ENCODE measurements around the gene PSMD3. TPM values are rescaled to one million over a fixed set of nuclear protein-coding genes. Genes with fewer than 3 reads are reported as not detected.
"Not testable (repeated sequence)": the region's sequence is repeated elsewhere in the genome, so short reads cannot be mapped to it uniquely, and the experiment has no call there.

The PSMD3 gene
- total RNA-seq, 2 donors from 2014 or later = 148 to 163 TPM

DNA sequence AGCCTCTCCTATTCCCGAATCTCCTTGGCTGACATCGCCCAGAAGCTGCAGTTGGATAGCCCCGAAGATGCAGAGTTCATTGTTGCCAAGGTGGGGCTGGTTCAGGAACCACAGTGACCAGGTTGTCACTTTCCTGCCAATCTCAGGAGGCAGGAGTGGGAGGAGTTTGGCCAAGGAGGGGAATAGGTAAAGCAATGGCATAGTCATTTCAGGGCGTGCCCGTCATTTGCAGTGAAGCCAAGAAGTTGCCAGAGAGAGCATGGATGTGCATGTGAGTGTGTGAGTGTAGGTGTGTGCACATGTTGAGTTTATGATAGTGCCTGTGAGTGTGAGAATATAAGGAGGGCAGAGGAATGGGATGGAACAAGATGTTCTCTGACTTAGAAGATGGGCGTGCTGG is 14.8 kb downstream of the PSMD3 start:
- Mint-ChIP-seq H3K27ac (no peak overlapping the region), H3K27me3 (no peaks in the 10 kb centered on the region), H3K9me3 (no peaks in the 10 kb centered on the region), H3K36me3 (peaks cover 32% of the 10 kb centered on the region), H3K4me3 (no peak overlapping the region), H3K4me1 (ENCODE audit: low read depth in 2 of 2) (peaks cover 6 to 11% of the 10 kb centered on the region in 2 donors)
- DNase-seq (ENCODE audit: low spot score) = no peak
- ATAC-seq = no peak

DNA sequence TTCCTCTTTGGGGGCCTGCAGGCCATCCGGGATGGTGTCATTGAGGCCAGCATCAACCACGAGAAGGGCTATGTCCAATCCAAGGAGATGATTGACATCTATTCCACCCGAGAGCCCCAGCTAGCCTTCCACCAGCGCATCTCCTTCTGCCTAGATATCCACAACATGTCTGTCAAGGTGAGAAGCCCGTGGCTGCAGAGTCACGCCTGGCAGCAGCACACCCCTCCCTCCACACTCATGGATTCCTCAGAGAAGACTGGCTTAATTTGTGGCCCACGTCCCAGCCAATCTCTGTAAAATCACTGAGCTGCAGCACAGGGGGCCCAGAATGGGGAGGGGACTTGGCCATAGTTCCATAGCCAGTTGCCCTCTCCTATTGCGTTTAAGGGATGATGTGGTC is 15.6 kb downstream of the PSMD3 start:
- Mint-ChIP-seq H3K4me3 (no peak overlapping the region), H3K9me3 (no peaks in the 10 kb centered on the region), H3K27me3 (no peaks in the 10 kb centered on the region), H3K27ac (no peak overlapping the region), H3K36me3 (peaks cover 32% of the 10 kb centered on the region), H3K4me1 (ENCODE audit: low read depth in 2 of 2) (peaks cover 6 to 11% of the 10 kb centered on the region in 2 donors)
- no peak for ATAC-seq
- DNase-seq (ENCODE audit: low spot score) = no peak

DNA sequence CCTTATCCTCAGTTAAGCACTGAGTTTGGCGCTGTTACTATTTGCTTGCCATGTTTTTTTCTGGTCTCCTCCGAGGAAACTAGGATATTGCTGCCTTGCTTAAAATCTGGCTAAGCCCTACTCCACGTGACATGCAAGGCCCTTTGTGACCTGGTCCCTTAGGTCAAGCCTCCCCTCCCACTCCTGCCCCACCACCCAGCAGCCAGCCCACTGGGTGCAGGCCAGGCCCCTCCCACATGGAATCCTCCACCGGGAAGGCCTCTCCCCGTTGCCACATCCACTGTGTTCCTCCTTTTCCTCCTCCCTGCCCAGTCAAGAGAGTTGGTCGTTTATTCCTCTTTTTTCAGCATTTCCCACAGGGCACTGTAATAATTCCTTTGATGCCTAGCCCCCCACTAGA is 16.2 kb downstream of the PSMD3 start:
- Mint-ChIP-seq H3K27ac (no peak overlapping the region), H3K4me1 (ENCODE audit: low read depth in 2 of 2) (peaks cover 6 to 11% of the 10 kb centered on the region in 2 donors), H3K36me3 (peaks cover 32% of the 10 kb centered on the region), H3K27me3 (no peaks in the 10 kb centered on the region), H3K9me3 (no peaks in the 10 kb centered on the region), H3K4me3 (no peak overlapping the region)
- DNase-seq (ENCODE audit: low spot score) (no peak), ATAC-seq (no peak)

DNA sequence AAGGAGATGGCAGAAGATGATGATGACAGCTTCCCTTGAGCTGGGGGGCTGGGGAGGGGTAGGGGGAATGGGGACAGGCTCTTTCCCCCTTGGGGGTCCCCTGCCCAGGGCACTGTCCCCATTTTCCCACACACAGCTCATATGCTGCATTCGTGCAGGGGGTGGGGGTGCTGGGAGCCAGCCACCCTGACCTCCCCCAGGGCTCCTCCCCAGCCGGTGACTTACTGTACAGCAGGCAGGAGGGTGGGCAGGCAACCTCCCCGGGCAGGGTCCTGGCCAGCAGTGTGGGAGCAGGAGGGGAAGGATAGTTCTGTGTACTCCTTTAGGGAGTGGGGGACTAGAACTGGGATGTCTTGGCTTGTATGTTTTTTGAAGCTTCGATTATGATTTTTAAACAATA is 16.9 kb downstream of the PSMD3 start:
- no peak overlapping the region for H3K4me3 Mint-ChIP-seq
- no peaks in the 10 kb centered on the region for H3K9me3 Mint-ChIP-seq
- peaks cover 6 to 11% of the 10 kb centered on the region in 2 donors for H3K4me1 Mint-ChIP-seq (ENCODE audit: low read depth in 2 of 2)
- no peak for DNase-seq (ENCODE audit: low spot score)
- no peak overlapping the region for H3K27ac Mint-ChIP-seq
- ATAC-seq = no peak
- H3K27me3 Mint-ChIP-seq = no peaks in the 10 kb centered on the region
- H3K36me3 Mint-ChIP-seq = peaks cover 31% of the 10 kb centered on the region

DNA sequence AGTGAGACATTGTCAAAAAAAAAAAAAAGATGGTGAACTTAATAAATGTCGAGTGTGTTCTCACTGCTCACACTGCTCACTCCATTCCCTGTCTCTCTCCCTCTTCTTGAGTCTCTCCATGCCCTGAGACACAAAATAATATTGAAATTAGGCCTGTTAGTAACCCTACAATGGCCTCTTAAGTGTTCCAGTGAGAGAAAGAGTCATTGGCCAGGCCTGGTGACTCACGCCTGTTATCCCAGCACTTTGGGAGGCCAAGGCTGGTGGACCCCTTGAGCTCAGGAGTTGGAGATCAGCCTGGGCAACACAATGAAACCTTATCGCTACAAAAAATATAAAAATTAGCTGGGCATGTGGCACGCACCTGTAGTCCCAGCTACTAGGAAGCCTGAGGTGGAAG is 18.5 kb downstream of the PSMD3 start:
- Mint-ChIP-seq H3K4me1 (ENCODE audit: low read depth in 2 of 2) (no peaks in the 10 kb centered on the region), H3K4me3 (no peak overlapping the region), H3K27me3 (no peaks in the 10 kb centered on the region), H3K27ac (no peak overlapping the region), H3K36me3 (peaks cover 16% of the 10 kb centered on the region), H3K9me3 (no peaks in the 10 kb centered on the region)
- ATAC-seq = no peak
- DNase-seq (ENCODE audit: low spot score) = no peak

DNA sequence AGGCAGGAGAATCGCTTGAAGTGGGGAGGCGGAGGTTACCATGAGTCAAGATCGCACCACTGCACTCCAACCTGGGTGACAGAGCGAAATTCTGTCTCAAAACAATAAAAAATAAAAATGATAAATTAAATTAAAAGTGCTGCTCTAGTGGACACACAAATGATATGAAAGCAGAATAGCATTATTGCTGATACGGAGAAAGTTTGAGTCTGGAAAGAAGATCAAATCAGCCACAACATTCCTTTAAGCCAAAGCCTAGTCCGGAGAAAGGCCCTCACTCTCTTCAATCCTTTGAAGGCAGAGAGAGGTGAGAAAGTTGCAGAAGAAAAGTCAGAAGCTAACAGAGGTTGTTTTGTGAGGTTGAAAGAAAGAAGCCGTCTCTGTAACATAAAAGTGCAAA is 19.6 kb downstream of the PSMD3 start:
- H3K27me3 Mint-ChIP-seq = no peaks in the 10 kb centered on the region
- no peaks in the 10 kb centered on the region for H3K4me1 Mint-ChIP-seq (ENCODE audit: low read depth in 2 of 2)
- no peaks in the 10 kb centered on the region for H3K9me3 Mint-ChIP-seq
- ATAC-seq (no peak), DNase-seq (ENCODE audit: low spot score) (no peak)
- no peak overlapping the region for H3K27ac Mint-ChIP-seq
- H3K4me3 Mint-ChIP-seq = no peak overlapping the region
- peaks cover 6% of the 10 kb centered on the region for H3K36me3 Mint-ChIP-seq

DNA sequence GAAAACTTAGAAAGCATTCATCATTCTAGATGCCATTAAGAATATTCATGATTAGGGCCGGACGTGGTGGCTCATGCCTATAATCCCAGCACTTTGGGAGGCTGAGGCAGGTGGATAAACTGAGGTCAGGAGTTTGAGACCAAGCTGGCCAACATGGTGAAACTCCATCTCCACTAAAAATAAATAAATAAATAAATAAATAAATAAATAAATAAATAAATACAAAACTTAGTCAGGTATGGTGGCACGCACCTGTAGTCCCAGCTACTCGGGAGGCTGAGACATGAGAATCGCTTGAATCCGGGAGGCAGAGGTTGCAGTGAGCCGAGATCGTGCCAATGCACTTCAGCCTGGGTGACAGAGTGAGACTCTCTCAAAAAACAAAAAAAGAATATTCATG is 20.7 kb downstream of the PSMD3 start:
- H3K4me1 Mint-ChIP-seq (ENCODE audit: low read depth in 2 of 2); H3K27ac Mint-ChIP-seq; H3K36me3 Mint-ChIP-seq; H3K27me3 Mint-ChIP-seq; H3K4me3 Mint-ChIP-seq; DNase-seq (ENCODE audit: low spot score); ATAC-seq; H3K9me3 Mint-ChIP-seq: not testable (repeated sequence)

DNA sequence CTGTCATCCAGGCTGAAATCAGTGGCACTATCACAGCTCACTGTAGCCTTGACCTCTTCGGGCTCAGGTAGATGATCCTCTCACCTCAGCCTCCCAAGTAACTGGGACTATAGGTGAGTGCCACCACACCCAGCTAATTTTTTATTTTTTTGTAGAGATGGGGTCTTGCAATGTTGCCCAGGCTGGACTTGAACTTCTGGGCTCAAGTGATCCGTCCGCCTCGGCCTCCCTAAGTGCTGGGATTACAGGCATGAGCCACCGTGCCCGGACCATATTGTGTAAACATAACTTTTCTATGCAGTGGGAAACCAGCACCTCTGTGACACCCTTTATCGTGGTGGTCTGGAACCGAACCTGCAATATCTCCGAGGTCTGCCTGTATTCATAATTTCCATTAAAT is 23.5 kb downstream of the PSMD3 start:
- no peak overlapping the region for H3K4me3 Mint-ChIP-seq
- no peaks in the 10 kb centered on the region for H3K27me3 Mint-ChIP-seq
- H3K9me3 Mint-ChIP-seq = no peaks in the 10 kb centered on the region
- no peaks in the 10 kb centered on the region for H3K36me3 Mint-ChIP-seq
- no peaks in the 10 kb centered on the region for H3K4me1 Mint-ChIP-seq (ENCODE audit: low read depth in 2 of 2)
- ATAC-seq (no peak), DNase-seq (ENCODE audit: low spot score) (no peak)
- no peak overlapping the region for H3K27ac Mint-ChIP-seq

DNA sequence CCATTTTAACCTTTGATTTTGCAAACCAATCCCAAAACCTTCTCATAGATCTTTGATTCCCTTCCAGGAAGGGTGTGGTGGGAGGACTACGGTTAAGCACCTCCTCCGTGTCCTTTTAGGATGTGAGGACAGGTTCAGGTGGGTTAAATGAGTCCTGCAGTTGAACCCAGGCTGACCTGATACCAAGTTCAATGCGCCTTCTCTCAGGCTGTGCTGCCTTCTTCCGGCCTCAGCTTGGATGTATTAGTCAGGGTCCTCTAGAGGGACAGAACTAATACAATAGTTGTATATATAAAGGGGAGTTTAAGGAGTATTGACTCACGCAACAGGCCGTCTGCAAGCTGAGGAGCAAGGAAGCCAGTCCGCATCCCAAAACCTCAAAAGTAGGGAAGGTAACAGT is 24.1 kb downstream of the PSMD3 start:
- Mint-ChIP-seq H3K36me3 (no peaks in the 10 kb centered on the region), H3K4me3 (no peak overlapping the region), H3K9me3 (no peaks in the 10 kb centered on the region), H3K27me3 (no peaks in the 10 kb centered on the region), H3K27ac (no peak overlapping the region), H3K4me1 (ENCODE audit: low read depth in 2 of 2) (no peaks in the 10 kb centered on the region)
- DNase-seq (ENCODE audit: low spot score) (no peak), ATAC-seq (no peak)

DNA sequence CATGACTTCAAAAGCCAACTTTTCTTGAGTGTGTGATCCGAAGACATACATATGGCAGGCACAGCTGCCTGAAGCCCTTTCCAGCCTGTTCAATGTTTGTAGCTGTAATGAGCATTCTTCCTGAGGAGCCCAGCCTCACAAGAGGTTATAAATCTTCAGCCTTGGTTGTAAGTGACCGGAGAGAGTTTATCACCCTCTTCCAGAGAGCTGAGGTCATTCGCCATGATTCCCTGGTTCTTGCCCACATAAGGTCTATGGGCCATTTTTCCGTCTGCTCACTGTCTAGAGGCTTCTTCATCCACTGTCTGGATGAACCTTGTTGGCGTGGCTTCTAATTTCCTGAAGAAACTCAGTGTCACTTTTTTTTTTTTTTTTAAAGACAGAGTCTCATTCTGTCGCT is 24.9 kb downstream of the PSMD3 start:
- no peaks in the 10 kb centered on the region for H3K9me3 Mint-ChIP-seq
- no peaks in the 10 kb centered on the region for H3K27me3 Mint-ChIP-seq
- no peak overlapping the region for H3K27ac Mint-ChIP-seq
- no peak for DNase-seq (ENCODE audit: low spot score)
- H3K4me1 Mint-ChIP-seq (ENCODE audit: low read depth in 2 of 2) = no peaks in the 10 kb centered on the region
- no peak overlapping the region for H3K4me3 Mint-ChIP-seq
- ATAC-seq = no peak
- H3K36me3 Mint-ChIP-seq = no peaks in the 10 kb centered on the region

DNA sequence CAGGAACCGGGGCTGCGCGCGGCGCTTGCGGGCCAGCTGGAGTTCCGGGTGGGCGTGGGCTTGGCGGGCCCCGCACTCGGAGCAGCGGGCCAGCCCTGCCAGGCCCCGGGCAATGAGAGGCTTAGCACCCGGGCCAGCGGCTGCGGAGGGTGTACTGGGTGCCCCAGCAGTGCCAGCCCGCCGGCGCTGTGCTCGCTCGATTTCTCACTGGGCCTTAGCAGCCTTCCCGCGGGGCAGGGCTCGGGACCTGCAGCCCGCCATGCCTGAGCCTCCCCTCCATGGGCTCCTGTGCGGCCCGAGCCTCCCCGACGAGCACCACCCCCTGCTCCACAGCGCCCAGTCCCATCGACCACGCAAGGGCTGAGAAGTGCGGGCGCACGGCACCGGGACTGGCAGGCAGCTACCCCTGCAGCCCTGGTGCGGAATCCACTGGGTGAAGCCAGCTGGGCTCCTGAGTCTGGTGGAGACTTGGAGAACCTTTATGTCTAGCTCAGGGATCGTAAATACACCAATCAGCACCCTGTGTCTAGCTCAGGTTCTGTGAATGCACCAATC is 30.4 kb downstream of the PSMD3 start:
- H3K9me3 Mint-ChIP-seq; H3K27ac Mint-ChIP-seq; H3K27me3 Mint-ChIP-seq; H3K36me3 Mint-ChIP-seq; H3K4me3 Mint-ChIP-seq; ATAC-seq; DNase-seq (ENCODE audit: low spot score); H3K4me1 Mint-ChIP-seq (ENCODE audit: low read depth in 2 of 2): not testable (repeated sequence)

DNA sequence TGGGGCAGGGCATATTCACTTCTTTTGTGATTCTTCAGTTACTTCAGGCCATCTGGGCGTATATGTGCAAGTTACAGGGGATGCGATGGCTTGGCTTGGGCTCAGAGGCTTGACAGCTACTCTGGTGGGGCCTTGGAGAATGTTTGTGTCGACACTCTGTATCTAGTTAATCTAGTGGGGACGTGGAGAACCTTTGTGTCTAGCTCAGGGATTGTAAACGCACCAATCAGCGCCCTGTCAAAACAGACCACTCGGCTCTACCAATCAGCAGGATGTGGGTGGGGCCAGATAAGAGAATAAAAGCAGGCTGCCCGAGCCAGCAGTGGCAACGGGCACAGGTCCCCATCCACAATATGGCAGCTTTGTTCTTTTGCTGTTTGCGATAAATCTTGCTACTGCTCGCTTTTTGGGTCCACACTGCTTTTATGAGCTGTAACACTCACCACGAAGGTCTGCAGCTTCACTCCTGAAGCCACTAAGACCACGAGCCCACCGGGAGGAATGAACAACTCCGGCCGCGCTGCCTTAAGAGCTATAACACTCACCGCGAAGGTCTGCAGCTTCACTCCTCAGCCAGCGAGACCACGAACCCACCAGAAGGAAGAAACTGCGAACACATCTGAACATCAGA is 31.5 kb downstream of the PSMD3 start:
- DNase-seq (ENCODE audit: low spot score); H3K4me1 Mint-ChIP-seq (ENCODE audit: low read depth in 2 of 2); H3K36me3 Mint-ChIP-seq; H3K9me3 Mint-ChIP-seq; H3K27me3 Mint-ChIP-seq; H3K27ac Mint-ChIP-seq; ATAC-seq; H3K4me3 Mint-ChIP-seq: not testable (repeated sequence)

DNA sequence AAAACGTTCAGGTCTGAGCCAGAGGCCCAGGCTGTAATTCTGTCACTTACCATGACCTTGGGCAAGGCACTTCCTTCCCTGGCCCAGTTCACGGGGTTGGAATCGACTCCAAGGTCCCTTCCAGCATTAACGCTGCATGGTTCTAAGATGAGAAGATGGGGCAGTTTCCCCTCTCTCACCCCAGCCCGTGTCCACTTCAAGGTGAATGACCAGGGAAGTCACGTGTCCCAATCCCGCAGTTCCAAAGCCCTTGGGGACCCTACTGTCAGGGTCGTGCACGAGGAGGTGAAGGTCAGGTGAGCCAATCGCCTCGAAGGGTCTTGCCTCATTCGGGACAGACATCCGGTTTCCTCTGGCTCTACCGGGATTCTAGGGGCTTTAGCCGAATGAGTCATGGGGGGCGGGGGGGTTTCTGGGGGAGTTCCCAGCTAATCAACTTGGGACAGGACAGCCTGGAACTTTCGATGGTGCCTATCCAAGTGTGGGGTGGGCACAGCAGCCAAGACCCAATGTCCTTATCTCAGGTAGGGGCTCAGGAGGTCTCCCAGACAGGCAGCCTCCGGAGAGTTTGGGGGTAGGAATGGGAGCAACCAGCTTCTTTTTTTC is 33.9 kb downstream of the PSMD3 start:
- no peak overlapping the region for H3K4me3 Mint-ChIP-seq
- peaks cover 0 to 5% of the 10 kb centered on the region in 2 donors for H3K27me3 Mint-ChIP-seq
- H3K36me3 Mint-ChIP-seq = no peaks in the 10 kb centered on the region
- H3K4me1 Mint-ChIP-seq (ENCODE audit: low read depth in 2 of 2) = peaks cover 11 to 13% of the 10 kb centered on the region in 2 donors
- no peak for DNase-seq (ENCODE audit: low spot score)
- no peak overlapping the region for H3K27ac Mint-ChIP-seq
- no peak for ATAC-seq
- no peaks in the 10 kb centered on the region for H3K9me3 Mint-ChIP-seq

DNA sequence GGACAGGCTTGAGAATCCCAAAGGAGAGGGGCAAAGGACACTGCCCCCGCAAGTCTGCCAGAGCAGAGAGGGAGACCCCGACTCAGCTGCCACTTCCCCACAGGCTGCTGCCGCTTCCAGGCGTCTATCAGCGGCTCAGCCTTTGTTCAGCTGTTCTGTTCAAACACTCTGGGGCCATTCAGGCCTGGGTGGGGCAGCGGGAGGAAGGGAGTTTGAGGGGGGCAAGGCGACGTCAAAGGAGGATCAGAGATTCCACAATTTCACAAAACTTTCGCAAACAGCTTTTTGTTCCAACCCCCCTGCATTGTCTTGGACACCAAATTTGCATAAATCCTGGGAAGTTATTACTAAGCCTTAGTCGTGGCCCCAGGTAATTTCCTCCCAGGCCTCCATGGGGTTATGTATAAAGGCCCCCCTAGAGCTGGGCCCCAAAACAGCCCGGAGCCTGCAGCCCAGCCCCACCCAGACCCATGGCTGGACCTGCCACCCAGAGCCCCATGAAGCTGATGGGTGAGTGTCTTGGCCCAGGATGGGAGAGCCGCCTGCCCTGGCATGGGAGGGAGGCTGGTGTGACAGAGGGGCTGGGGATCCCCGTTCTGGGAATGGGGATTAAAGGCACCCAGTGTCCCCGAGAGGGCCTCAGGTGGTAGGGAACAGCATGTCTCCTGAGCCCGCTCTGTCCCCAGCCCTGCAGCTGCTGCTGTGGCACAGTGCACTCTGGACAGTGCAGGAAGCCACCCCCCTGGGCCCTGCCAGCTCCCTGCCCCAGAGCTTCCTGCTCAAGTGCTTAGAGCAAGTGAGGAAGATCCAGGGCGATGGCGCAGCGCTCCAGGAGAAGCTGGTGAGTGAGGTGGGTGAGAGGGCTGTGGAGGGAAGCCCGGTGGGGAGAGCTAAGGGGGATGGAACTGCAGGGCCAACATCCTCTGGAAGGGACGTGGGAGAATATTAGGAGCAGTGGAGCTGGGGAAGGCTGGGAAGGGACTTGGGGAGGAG is 34.7 kb downstream of the PSMD3 start, which contains the start of gene CSF3:
TSS of gene CSF3 (plus strand) at position 436 of the 993 bp plus-strand sequence. CDS start at position 471, 35 bp downstream.
- peaks cover 0 to 5% of the 10 kb centered on the region in 2 donors for H3K27me3 Mint-ChIP-seq
- DNase-seq (ENCODE audit: low spot score) (no peak), ATAC-seq (no peak)
- H3K4me1 Mint-ChIP-seq (ENCODE audit: low read depth in 2 of 2) = peaks cover 11 to 15% of the 10 kb centered on the region in 2 donors
- no peak within 1 kb of the TSS for H3K27ac Mint-ChIP-seq
- H3K36me3 Mint-ChIP-seq = no peaks in the 10 kb centered on the region
- no peak within 1 kb of the TSS for H3K4me3 Mint-ChIP-seq
- no peaks in the 10 kb centered on the region for H3K9me3 Mint-ChIP-seq
